Measurements from ENCODE around the gene USF1.

GRCh38 chr1:161045736-161046604 lies at the start of gene USF1:
- TF ChIP-seq POLR2A (IDR thresholded peaks at IDR 0.05) = peak in 3 of 4 donors; percentile 61 to 82 (median 81)
- peak in 1 of 6 experiments; percentile 3 for TF ChIP-seq CTCF (IDR thresholded peaks at IDR 0.05)

Data from esophagus squamous epithelium (tissue), 4 donors.